HG03457 (cell line): ENCODE measurements around the gene SHOC2.

Source experiments
- ATAC-seq: cut with Tn5 transposase; IDR thresholded peaks from one replicate; pipeline ENCODE4 v1.9.1; 2021; ENCODE audit warnings: moderate number of reproducible peaks; ENCODE audit not compliant: unreplicated experiment

SHOC2 gene

DNA sequence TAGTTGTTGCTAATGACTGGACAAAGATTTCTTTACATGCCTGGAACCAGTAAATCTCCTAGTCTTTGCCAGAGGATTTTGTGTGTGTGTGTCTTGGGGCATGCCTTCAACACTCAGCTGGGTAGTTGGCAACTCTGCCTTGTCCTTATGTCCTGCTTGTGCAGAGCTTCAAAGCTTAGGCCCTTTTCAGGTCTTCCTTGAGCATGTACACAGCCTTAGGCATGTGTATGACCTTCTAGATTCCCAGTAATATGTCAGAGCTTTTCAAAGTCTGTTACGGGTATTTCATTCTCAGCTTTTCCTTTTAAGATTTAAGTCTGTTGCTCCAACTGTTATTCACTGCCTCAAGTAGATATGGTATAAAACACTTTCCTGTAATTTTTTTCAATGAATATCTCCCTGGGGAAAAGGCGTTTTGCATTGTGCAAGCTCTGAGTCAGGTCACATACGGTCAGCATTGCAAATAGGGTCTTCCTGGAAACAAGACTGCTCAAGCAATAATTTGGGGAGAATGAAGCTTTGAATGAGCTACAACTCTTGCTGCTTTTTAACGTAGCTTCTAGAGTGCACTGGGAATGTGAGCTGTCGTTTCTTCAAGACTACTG is 25.5 kb downstream of the SHOC2 start:
- no peak for ATAC-seq

DNA sequence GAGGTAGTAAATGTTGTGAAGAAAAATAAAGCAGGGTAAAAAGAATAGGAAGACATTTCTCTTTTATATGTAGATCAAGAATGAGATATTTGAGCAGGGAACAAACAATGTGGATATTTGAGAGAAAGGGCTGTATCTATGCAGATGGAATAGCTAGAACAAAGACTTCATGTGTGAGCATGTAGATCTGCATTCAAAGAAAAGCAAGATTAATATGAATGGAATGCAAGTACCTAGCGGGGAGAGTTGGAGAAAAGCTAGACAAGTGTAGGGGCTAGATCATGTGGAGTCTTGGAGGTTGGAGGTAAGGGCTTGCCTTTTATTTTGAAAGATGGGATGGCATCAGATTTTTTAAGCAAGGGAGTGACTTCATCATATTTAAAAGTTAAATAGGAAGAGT is 27.1 kb downstream of the SHOC2 start:
- no peak for ATAC-seq

DNA sequence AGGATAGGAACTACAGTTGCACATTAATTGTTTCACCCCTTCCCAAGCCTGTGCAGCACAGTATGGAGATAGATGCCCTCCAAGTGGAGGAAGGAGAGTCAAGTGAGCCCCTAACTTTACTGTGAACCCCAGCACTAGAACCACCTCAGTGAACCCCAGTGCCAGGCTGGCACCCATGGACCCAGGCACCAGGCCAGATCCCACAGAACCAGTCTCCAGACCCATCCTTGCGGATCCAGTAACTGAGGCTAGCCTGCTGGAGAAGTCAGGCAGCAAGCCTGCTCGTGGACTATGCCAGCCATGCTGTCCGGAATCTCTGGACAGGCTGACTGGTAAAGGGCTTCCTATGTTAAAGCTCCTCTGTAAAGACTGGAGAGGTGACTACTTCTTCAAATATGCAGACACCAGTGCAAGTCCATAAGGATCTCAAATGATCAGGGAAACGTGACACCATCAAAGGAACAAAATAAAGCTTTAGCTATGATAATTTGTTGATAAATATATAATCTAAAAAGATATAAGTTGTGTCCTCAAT is 27.7 kb downstream of the SHOC2 start:
- no peak for ATAC-seq

DNA sequence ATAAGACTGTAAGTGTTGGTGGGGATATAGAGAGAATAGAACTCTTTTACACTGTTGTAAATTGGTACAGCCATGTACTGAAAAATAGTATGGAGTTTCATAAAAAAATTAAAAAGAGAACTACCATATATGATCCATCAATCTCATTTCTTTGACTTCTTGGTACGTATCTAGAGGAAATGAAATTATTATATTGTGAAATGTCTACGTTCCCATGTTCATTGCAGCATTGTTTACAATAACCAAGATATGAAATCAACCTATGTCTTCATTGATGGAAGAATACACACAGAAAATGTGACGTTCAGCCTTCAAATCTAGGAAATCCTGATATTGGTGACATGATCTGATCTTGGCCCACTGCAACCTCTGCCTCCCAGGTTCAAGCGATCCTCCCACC is 32.0 kb downstream of the SHOC2 start:
- no peak for ATAC-seq

DNA sequence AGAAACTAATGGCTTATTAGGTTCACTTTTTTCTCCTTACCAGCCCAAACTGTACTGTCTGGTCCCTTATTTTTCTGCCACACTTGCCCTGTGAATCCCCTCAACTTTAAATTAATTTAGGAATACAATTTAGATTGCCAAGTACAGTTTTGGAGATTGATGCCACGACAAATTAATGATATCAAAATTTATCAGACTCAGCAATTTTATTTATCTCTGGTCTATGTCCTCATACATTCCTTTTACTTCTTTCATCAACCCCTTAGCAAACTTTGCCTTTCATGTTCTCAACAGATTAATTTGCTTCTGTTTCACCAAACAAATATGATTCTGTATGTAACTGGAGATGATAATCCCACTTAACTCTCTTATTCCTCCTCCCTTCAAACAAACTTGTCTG is 38.2 kb downstream of the SHOC2 start:
- ATAC-seq, result no peak

DNA sequence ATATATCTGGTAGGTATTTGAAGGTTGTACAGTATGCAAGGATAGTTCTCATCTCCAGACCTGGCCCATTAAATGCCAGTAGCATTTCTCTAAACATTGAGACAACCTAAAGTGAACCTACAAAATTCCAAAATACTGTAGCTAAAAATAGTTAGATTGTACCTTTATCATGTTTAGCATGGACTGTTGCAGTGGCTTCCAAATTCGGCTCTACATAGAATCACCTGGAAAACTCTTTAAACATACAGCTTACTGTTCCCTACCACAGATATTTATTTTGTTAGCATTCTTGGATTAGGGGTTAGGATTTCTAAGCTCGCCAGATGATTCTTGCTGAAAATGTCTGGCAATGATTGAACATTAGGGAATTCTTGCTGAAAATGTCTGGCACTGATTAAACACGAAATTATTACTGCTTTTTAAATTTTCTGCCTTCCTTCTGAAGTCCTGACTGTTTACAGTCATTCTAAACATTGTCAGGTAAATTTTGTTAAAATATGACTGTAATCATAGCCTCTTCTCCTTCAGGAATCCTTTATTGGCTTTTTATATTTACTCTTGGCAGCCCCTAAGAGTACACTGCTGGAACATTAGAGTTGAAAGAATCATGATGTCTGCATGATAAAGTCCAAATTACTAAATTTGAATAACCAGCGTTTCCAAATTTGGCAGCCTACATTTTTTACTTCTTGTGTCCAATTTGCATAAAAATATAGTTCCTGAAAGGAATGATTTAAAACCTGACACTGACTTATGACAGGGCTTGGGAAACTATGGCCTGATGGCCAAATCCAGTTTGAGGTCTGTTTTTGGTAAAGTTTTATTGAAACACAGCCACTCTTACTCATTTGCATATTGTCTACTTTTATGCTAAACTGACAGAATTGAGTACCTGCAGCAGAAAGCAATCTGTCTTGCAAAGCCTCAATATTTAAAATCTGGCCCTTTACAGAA is 40.3 kb downstream of the SHOC2 start:
- no peak for ATAC-seq

DNA sequence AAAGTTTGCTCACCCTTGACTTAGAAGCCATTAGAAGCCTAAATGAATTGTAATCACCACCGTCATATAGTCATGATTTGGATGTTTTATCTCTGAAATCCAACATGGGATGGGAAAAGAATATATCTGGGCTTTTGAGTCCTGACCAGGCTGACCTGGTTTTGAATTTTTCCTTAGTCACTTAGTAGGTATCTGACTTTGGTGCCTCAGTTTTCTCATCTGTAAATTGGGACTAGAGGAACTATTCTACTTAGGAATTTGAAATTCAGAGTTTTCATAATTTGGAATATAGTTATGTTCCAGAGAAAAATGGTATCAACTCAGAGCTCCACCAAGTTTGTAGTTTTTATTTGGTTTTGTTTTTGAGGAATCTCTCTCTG is 40.9 kb downstream of the SHOC2 start:
- no peak for ATAC-seq

DNA sequence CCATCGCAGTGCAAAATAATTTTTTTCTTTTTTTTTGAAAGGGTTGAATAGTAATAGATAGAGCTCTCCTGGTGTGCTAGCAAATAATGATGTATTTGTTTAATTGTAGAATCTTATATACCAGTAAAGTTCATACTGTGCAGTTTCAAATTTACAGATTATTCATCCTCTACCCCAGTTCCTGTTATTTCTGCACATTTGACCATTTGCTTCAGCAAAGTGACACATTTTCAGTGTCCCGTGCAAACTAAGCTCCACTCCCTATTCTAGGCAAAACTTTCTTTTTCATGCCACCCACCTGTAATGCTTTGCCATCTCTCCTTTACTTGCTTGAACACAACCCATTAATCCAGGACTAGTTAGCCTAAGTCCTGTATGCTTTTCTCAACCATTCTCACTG is 43.0 kb downstream of the SHOC2 start:
- no peak for ATAC-seq

DNA sequence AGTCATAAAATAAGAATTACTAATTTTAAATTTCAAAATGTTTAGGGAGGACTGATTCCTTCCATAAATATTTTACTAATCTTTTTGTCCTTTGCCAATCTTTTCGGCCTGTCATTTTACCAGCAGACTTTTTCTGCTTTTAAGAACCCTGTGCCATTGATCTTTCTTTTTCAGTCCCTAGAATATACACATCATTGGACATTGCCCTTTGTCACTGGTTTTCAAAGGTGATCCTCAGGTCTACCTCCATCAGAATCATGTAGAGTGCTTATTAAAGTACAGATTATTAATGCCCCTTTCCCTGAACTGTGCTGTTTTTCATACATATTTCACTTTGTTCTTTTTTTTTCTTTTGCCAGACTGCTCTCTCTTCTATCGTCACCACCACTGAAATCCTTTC is 43.8 kb downstream of the SHOC2 start:
- no peak for ATAC-seq

DNA sequence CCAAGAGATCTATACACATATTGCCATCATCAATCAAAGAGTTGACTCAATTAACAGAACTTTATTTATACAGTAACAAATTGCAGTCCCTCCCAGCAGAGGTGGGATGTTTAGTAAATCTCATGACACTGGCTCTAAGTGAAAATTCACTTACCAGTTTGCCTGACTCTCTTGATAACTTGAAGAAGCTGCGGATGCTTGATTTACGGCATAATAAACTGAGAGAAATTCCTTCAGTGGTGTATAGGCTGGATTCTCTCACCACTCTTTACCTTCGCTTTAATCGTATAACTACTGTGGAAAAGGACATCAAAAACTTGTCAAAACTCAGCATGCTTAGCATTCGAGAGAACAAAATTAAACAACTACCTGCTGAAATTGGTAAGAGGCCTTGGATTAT is 45.3 kb downstream of the SHOC2 start:
- ATAC-seq, result no peak

DNA sequence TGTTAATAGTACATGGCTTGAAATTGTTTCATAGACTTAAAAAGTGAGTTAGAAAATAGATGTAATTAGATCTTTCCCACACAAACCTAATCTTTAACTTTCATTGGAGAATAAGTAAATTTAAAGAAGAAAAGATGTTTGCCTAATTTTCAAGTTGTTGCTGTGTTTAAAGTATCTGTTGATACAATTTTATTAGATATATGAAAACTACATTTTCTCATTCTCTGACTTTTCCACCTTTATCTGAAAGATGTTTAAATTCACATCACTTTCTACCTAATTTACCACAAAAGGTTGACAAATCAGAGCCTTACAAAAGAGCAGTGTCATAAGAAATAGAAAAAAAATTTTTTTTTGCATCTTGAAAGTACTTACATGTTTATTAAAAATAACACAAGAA is 45.8 kb downstream of the SHOC2 start:
- ATAC-seq, result no peak

DNA sequence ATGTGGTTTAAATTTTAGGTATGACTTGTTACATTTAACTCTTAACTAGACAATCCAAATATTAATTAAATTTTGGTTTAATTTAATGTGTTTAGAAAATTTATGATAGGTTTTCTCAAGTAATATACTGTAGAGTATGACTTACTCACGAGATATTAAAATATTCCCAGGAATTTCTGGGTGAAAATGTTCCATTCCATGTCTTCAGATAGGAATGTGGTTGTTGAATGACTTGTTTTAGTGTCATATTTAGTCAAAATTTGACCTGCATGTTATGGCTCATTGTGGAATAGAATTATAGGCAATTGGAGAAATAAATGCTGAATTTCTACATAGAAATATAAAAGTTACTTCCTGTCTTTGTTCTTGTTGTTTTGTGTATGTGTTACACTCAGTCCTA is 46.7 kb downstream of the SHOC2 start:
- ATAC-seq, result no peak

DNA sequence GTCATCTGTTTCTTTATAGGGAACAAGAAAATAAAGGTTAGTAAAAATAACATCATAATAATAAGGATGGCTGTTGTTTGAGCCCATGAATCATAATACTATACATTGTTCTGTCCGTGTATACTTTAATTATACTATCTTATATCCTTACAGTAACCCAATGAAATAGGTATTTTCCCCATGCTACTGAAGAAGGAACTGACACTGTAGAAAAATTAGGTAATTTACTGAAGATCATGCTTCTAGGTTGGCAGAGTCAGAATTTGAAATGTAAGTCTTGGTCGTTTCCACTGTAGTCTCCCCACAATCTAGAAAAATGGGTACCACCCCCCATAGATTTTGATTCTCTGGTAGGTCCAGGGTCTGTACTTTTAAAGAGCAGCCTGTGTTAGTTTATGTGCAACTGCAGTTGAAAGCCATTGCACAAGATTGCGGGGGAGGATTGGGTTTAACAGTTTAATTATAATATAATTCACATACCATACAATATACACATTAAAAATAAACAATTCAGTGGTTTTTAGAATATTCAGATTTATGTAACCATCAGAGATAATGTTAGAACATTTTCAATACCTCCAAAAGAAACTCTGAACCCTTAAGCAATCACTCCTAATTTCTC is 47.7 kb downstream of the SHOC2 start:
- peak; percentile 33 for ATAC-seq

DNA sequence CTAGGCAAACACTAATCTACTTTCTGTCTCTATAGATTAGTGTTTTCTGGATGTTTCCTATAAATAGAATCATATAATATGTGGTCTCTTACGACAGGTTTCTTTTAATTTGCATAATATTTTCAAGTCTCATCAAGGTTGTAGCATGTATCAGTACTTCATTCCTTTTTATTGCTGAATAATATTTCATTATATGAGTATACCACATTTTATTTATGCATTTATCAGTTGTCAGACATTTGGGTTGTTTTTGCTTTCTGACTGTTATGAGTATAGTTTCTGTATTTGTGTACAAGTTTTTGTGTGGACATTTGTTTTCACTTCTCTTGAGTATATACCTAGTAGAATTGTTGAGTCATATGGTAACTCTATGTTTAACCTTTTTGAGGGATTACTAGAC is 48.2 kb downstream of the SHOC2 start:
- ATAC-seq, result peak; percentile 54

DNA sequence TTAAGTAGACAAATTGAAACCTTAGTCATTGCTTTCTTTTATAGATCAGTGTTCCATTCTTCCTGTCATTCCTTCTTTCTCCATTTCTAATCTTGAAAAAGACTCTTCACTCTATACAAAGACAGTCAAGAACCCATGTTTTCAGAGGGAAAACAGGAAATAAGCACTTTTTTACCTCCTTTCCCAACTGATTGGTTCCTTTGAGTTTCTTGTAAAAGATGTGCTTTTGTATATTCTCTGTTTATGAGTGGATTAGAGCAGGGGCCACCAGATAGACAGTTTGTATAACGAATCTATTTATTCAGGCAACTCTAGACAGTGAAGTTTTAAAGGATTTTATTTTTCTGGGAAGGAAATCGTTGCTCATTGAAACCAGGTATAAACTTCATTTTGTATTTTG is 49.8 kb downstream of the SHOC2 start:
- no peak for ATAC-seq

DNA sequence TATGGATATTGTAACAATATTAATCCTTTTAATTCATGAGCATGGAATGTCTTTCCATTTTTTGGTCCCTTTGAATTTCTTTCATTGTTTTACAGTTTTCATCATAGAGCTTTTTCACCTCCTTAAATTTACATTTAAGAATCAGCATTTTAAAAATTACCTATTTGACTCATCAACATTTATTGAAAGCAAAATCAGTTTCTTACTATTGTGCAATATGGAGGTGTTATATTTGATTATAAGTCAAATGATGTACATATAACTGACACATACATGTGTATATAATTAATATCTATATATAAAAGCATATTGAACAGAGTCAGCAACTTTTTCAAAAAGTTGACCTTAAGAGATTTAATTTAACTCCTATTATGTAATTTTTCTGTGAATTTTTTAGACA is 52.2 kb downstream of the SHOC2 start:
- ATAC-seq, result no peak

DNA sequence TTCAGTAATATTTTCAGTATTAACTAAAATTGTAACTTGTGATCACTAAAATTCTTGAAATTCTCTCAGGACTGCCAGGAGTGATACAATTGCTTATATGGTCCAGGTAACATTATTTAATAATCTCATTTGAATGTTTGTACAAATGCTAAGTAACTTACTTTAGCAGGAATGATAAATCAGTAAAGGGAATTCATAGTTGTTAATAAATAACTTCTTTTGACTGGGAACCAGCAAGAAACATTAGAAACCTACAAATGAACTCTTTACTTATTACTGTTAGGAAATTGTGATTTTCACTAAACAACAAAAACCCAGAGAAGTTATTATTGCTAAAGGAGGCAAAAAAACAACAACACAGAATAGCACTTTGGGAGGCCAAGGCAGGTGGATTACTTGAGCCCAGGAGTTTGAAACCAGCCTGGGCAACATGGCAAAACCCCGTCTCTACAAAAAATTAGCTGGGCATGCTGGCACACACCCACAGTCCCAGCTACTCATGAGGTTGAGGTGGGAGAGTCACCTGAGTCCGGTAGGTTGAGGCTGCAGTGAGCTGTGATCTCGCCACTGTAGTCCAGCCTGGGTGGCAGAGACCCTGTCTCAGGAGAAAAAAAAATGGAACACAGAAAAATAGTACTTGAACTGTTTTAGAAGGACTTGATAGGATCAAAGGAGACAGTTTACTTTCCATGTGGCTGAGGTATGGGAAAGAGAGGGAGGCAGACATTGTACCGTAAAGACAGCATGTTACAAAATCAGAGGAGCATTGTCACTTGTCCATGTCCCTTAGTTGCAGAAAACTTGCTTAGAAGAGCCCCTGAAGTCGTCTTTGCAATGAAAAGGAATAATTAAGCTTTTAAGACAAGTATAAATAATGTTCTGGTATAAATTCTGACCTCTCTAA is 53.1 kb downstream of the SHOC2 start:
- ATAC-seq, result no peak

DNA sequence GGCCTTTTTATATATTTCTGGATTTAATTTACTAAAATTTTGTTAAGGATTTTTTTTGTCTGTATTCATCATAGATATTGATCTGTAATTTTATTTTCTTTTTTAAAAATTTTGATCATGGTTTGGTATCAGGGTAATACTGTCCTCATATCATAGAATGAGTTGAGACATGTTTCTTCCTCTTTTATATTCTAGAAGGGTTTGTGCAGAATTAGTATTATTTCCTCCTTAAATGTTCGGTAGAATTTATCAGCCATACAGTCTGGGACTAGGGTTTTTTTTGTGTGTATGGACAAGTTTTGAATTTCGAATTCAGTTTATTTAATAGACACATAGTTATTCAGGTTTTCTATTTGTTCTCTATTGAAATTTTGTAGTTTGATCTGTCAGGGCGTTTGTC is 54.0 kb downstream of the SHOC2 start:
- ATAC-seq, result no peak

DNA sequence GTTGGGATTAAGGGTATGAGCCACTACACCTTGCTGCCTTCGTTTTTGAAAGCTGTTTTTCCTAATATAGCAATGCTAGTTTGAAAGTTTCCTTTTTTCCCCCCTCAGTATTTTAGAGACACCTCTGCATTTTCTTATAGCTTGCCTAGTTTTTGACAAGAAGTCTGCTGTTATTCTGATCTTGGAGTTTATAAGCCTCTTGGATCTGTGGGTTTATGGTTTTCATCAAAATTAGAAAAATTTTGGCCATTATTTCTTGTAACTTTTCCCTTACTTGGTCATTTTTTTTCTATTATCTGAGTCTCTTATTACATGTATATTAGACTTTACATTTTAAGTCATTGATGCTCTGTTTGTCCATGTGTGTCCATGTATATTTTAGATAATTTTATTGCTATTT is 57.2 kb downstream of the SHOC2 start:
- ATAC-seq, result no peak

DNA sequence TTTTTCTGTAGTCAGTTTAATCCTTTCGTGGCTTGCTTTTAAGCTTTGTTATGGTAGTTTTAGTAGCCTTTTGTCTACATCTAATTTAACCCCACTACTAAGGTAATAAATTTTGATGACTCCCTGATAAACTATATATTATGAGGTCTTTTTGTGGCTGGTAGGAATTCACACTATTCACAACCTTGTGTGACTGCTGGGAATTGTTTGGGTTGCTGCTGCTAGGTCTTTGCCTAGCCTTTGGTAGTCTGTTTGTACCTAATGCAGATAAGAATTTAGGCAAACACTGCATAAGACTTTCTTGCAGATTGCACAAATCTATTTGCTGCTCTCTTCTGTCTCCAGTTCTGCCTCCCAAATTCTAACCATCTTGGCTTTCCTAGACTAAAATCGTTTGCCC is 58.3 kb downstream of the SHOC2 start:
- no peak for ATAC-seq

DNA sequence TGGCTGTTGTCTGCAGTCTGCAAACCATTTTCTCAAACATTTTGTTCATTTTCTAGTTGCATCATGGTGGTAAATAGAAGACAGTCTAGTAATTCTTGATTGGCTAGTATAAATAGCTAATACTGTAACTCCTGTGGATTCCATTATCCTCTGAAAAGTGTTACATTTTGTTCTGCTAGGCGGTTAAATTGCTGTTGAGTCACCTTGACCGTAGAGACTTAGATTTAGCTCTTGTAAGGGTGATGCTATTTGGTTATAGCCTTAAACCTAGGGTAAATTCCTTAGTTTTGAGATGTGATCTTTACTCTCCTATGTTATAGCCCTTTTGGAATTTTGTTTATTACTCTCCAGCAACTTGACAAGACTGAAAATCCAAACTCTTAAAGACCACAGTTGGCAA is 58.8 kb downstream of the SHOC2 start:
- ATAC-seq, result no peak
